K562 (cell line): ENCODE results near the gene RNF144A. TPM values are rescaled to one million over a fixed set of nuclear protein-coding genes. Genes with fewer than 3 reads are reported as not detected.

ENCODE experiments used
- ATAC-seq: fragments of 200-7000 bp; cut with Tn5 transposase; 3 replicates; pipeline ENCODE4 v1.9.1; 2020; ENCODE audit warnings: moderate library complexity
- BruUV-seq: library from RNA; stranded (reverse); fragments of 400-500 nt; replicated peaks from 2 replicates; lab custom pipeline; 2021; lab: Mats Ljungman, UMichigan
- CTCF ChIA-PET: fragments of 300-600 bp; formaldehyde crosslinking; extraction: SDS; loops from one replicate; lab custom pipeline; 2021; ENCODE audit warnings: low intra/inter-chr PET ratio; lab: Yijun Ruan, JAX
- POLR2A ChIA-PET: fragments of 300-600, 350-650 bp; sonication (Branson Sonifier 250); formaldehyde crosslinking; extraction: SDS; loops from one replicate; lab custom pipeline; 2021; ENCODE audit warnings: antibody characterized with exemption, inconsistent platforms; lab: Yijun Ruan, JAX
- DNase-seq, 4 experiments: peaks; one replicate each; pipeline versions ENCODE4 v3.0.0 to v3.0.0-alpha.2; 2011 to 2018; ENCODE audit warnings: low spot score in 3 of 4, mixed read lengths in 3 of 4; ENCODE audit errors: extremely low read depth in 1 of 4
- FAIRE-seq: peaks from 2 replicates; lab custom pipeline; 2011; peaks lifted over from hg19 to GRCh38; lab: Jason Lieb, UNC
- H2AFZ ChIP-seq: 2 replicates; pipeline ENCODE4 v1.6.0; 2011; ENCODE audit warnings: low read depth, low read length, control low read depth, inconsistent platforms
- H3K27ac ChIP-seq: fragments of 200-600 bp; 3 replicates; pipeline ENCODE4 v1.8.0; 2011; ENCODE audit warnings: low read depth, mild to moderate bottlenecking, control low read depth, inconsistent platforms, low read length, moderate library complexity, mixed read lengths; ENCODE audit errors: extremely low read depth
- H3K27me3 ChIP-seq, 2 experiments: fragments of 300-600 bp in 1 of 2; 2 replicates in 1 of 2; 3 replicates in 1 of 2; pipeline versions ENCODE4 v1.6.0 to v1.8.0; 2011; ENCODE audit warnings: inconsistent platforms in 2 of 2, low read length in 2 of 2, mild to moderate bottlenecking in 1 of 2, mixed read lengths in 1 of 2, moderate library complexity in 1 of 2; ENCODE audit not compliant: control insufficient read depth in 2 of 2, insufficient read depth in 2 of 2
- H3K36me3 ChIP-seq: fragments of 300-600 bp; 3 replicates; pipeline ENCODE4 v1.8.0; 2011; ENCODE audit warnings: mild to moderate bottlenecking, low read length, inconsistent platforms; ENCODE audit not compliant: control insufficient read depth, insufficient read depth
- H3K4me1 ChIP-seq, 2 experiments: fragments of 200-600 bp in 1 of 2; replicated peaks in 1 of 2; 2 replicates in 1 of 2; 3 replicates in 1 of 2; pipeline versions ENCODE4 v1.5.1 to v1.8.0; 2011; ENCODE audit warnings: inconsistent platforms in 2 of 2, low read length in 2 of 2, mild to moderate bottlenecking in 1 of 2, mixed read lengths in 1 of 2, moderate library complexity in 1 of 2; ENCODE audit not compliant: control insufficient read depth in 2 of 2, insufficient read depth in 2 of 2
- H3K4me2 ChIP-seq: 2 replicates; pipeline ENCODE4 v1.6.1; 2011; ENCODE audit warnings: low read length, control low read depth, inconsistent platforms, mixed read lengths; ENCODE audit not compliant: insufficient read depth
- H3K4me3 ChIP-seq: fragments of 200-600 bp; sonication (generic), shearing (Covaris generic); 2 replicates; pipeline ENCODE4 v1.5.1; 2016; ENCODE audit warnings: control low read depth, inconsistent platforms
- H3K79me2 ChIP-seq: fragments of 200-600 bp; 3 replicates; pipeline ENCODE4 v1.8.0; 2011; ENCODE audit warnings: low read length, inconsistent platforms; ENCODE audit not compliant: control insufficient read depth, insufficient read depth
- H3K9ac ChIP-seq, 2 experiments: 2 replicates each; pipeline versions ENCODE4 v1.6.0 to v1.6.1; 2011; ENCODE audit warnings: low read depth in 2 of 2, low read length in 2 of 2, control low read depth in 1 of 2, inconsistent platforms in 1 of 2, mild to moderate bottlenecking in 1 of 2, mixed read lengths in 1 of 2; ENCODE audit not compliant: insufficient read depth in 1 of 2
- H3K9me1 ChIP-seq: one replicate; pipeline ENCODE4 v1.6.0; 2011; ENCODE audit warnings: inconsistent platforms, mild to moderate bottlenecking, low read length, moderate library complexity; ENCODE audit not compliant: control insufficient read depth, insufficient read depth
- H3K9me3 ChIP-seq: replicated peaks from 2 replicates; pipeline ENCODE4 v1.5.1; 2011; ENCODE audit warnings: low read depth, low read length, inconsistent platforms; ENCODE audit not compliant: control insufficient read depth, insufficient read depth
- H4K20me1 ChIP-seq: replicated peaks from 2 replicates; pipeline ENCODE4 v1.6.1; 2011; ENCODE audit warnings: low read length, inconsistent platforms, mixed read lengths; ENCODE audit not compliant: control insufficient read depth, insufficient read depth
- ATF3 ChIP-seq, 2 experiments: fragments of 450-650 bp in 1 of 2; sonication (generic) in 1 of 2; formaldehyde crosslinking in 1 of 2; IDR thresholded peaks in 1 of 2; conservative IDR thresholded peaks in 1 of 2; 2 replicates each; pipeline versions ENCODE4 v1.6.1 to v1.8.1; 2016 to 2023; ENCODE audit warnings: mild to moderate bottlenecking in 2 of 2, moderate library complexity in 2 of 2, inconsistent platforms in 1 of 2, missing genetic modification reagents in 1 of 2
- KDM1A ChIP-seq, 2 experiments: fragments of 450-650 bp; IDR thresholded peaks; 2 replicates each; pipeline ENCODE4 v1.6.1; 2016; ENCODE audit warnings: mild to moderate bottlenecking in 2 of 2
- STAG1 ChIP-seq: sonication (generic); formaldehyde crosslinking; IDR thresholded peaks from 2 replicates; pipeline ENCODE4 v1.5.0; 2020; ENCODE audit warnings: missing genetic modification reagents, borderline replicate concordance
- ZNF518B ChIP-seq: fragments of 250-450 bp; sonication (Bioruptor Pico); IDR thresholded peaks from 2 replicates; pipeline ENCODE4 v1.5.0; 2021; ENCODE audit warnings: mild to moderate bottlenecking, moderate library complexity
- WGBS: fragments of 100-300 bp; shearing (Covaris generic); methylation state at CpG from one replicate; pipeline ENCODE4 v1.1.6; 2016; ENCODE audit warnings: low coverage, mixed read lengths; ENCODE audit not compliant: insufficient coverage; ENCODE audit errors: missing lambda C conversion rate; 5-methylcytosine and 5-hydroxymethylcytosine counted together
- in situ Hi-C: fragments of 300-500 bp; cut with MboI; formaldehyde crosslinking; loops from 4 replicates; pipeline ENCODE4 v1.15.0; 2018; ENCODE audit warnings: inconsistent platforms, mixed read lengths
- intact Hi-C: fragments of 100-400 bp; cut with micrococcal nuclease; formaldehyde crosslinking; loops from 2 replicates; pipeline ENCODE4 v1.14.2; 2022
- polyA plus RNA-seq, 8 experiments: library from polyadenylated mRNA; depleted of rRNA in 4 of 8; stranded (reverse) in 5 of 8; unstranded in 3 of 8; fragments of >200 nt; fragmentation: Nextera tagmentation in 2 of 8; fragmentation: Illumina TruSeq in 1 of 8; extraction: Ambion mirVana in 2 of 8; extraction: Trizol in 1 of 8; gene quantifications; 2 replicates each; pipeline versions ENCODE4 v1.2.1 to v1.2.3, GENCODE V29; 2011 to 2014; ENCODE audit warnings: inconsistent platforms in 1 of 8, missing spikeins in 1 of 8
- total RNA-seq, 7 experiments: library from RNA; depleted of rRNA in 6 of 7; stranded (reverse); fragments of >200 nt in 6 of 7; fragmentation: Illumina TruSeq in 2 of 7; extraction: Trizol in 2 of 7; gene quantifications; 2 replicates each; pipeline versions ENCODE4 v1.2.1 to v1.2.3, GENCODE V29; 2011 to 2021; ENCODE audit warnings: low replicate concordance in 1 of 7

The RNF144A gene
- total and polyA plus RNA-seq, 9 of the 15 experiments (the other 6 are each of a cell fraction or from before 2014, with no cell fraction given): 0.96 to 11.3 (median 6.2) TPM

GRCh38 chr2:7020468-7020867 lies 103.3 kb downstream of the RNF144A start:
- no peak for TF ChIP-seq STAG1 (CRISPR knock-in tag)
- TF ChIP-seq, all 486 proteins: peak for 0
- no TSS peak for BruUV-seq
- H3K9me1 ChIP-seq: no peaks in the 10 kb centered on the region
- no peaks in the 10 kb centered on the region for H4K20me1 ChIP-seq
- ChIA-PET CTCF (no interaction called here), POLR2A (interaction anchor here (0.8 kb wide), 1 partner anchor 18 kb away, joined by 3 read pairs; no protein-coding TSS in a partner anchor)
- in situ Hi-C loops (loop anchor here (25.0 kb wide), 1 partner anchor 183 kb away; no protein-coding TSS in a partner anchor), intact Hi-C loops (no loop called here)
- H3K36me3 ChIP-seq: peaks cover 4% of the 10 kb centered on the region; the same call in 2 of the 3 replicates
- FAIRE-seq (no peak), DNase-seq (no peak), ATAC-seq (no peak)
- H3K4me3 ChIP-seq: no peak overlapping the region
- no peak overlapping the region for H3K27ac ChIP-seq
- no peaks in the 10 kb centered on the region for H3K27me3 ChIP-seq
- no peak overlapping the region for H3K9ac ChIP-seq
- H3K4me2 ChIP-seq: no peak overlapping the region
- H2AFZ ChIP-seq: no peak overlapping the region
- H3K79me2 ChIP-seq: no peaks in the 10 kb centered on the region
- H3K9me3 ChIP-seq: no peaks in the 10 kb centered on the region
- H3K4me1 ChIP-seq: peaks cover 2 to 9% of the 10 kb centered on the region in 2 experiments; a peak in 2 of 5 replicates
- 85% methylated on average over 8 of the region's 8 CpGs for WGBS

GRCh38 chr2:7020939-7021470 lies 103.8 kb downstream of the RNF144A start:
- no TSS peak for BruUV-seq
- DNase-seq (no peak), ATAC-seq (no peak), FAIRE-seq (no peak)
- no peak overlapping the region for H3K4me2 ChIP-seq
- intact Hi-C loops (no loop called here), in situ Hi-C loops (loop anchor here (25.0 kb wide), 1 partner anchor 184 kb away; no protein-coding TSS in a partner anchor)
- ChIA-PET POLR2A (interaction anchor here (1.4 kb wide), 1 partner anchor 11 kb away, joined by 3 read pairs; no protein-coding TSS in a partner anchor), CTCF (no interaction called here)
- no peaks in the 10 kb centered on the region for H3K9me1 ChIP-seq
- no peak overlapping the region for H2AFZ ChIP-seq
- H3K4me3 ChIP-seq: no peak overlapping the region
- H3K4me1 ChIP-seq: peaks cover 2 to 9% of the 10 kb centered on the region in 2 experiments; a peak in 2 of 5 replicates
- no peak overlapping the region for H3K27ac ChIP-seq
- H3K9me3 ChIP-seq: no peaks in the 10 kb centered on the region
- H3K79me2 ChIP-seq: no peaks in the 10 kb centered on the region
- H3K9ac ChIP-seq: no peak overlapping the region
- no peaks in the 10 kb centered on the region for H4K20me1 ChIP-seq
- WGBS: 80% methylated on average over 11 of the region's 11 CpGs
- no peaks in the 10 kb centered on the region for H3K27me3 ChIP-seq
- H3K36me3 ChIP-seq: peaks cover 4% of the 10 kb centered on the region; the same call in 2 of the 3 replicates
- TF ChIP-seq KDM1A (IDR thresholded peaks at IDR 0.05) (no peak), ZNF518B (CRISPR knock-in tag) (no peak), ATF3 (IDR thresholded peaks at IDR 0.05) (no peak), ATF3 (CRISPR knock-in tag; conservative IDR thresholded peaks at IDR 0.05) (no peak)
